HepG2 (cell line): ENCODE results near the gene SPRN. TPM values are rescaled to one million over a fixed set of nuclear protein-coding genes. Genes with fewer than 3 reads are reported as not detected.

Source experiments
- ASH2L ChIP-seq: fragments of 300-600, 200-600 bp; sonication (generic); IDR thresholded peaks from 2 replicates; pipeline ENCODE4 v1.7.0; 2017; ENCODE audit warnings: low read depth, mild to moderate bottlenecking, moderate library complexity, mixed read lengths, low read length; ENCODE audit not compliant: insufficient read length
- CREBL2 ChIP-seq: sonication (generic); formaldehyde crosslinking; IDR thresholded peaks from 2 replicates; pipeline ENCODE4 v1.8.1; 2023; ENCODE audit warnings: missing genetic modification reagents, mild to moderate bottlenecking, borderline replicate concordance
- MBD4 ChIP-seq: IDR thresholded peaks from 2 replicates; pipeline ENCODE4 v1.6.1; 2012; ENCODE audit warnings: low read length, inconsistent platforms, borderline replicate concordance
- MED13 ChIP-seq: sonication (generic); formaldehyde crosslinking; IDR thresholded peaks from 2 replicates; pipeline ENCODE4 v1.5.0; 2020; ENCODE audit warnings: missing genetic modification reagents
- MXD3 ChIP-seq: IDR thresholded peaks from 2 replicates; pipeline ENCODE4 v1.6.1; 2016; ENCODE audit warnings: mild to moderate bottlenecking, missing biosample characterization, missing genetic modification reagents
- PAF1 ChIP-seq: IDR thresholded peaks from 2 replicates; pipeline ENCODE4 v1.6.1; 2016; ENCODE audit warnings: missing genetic modification reagents, missing compliant biosample characterization
- PHF8 ChIP-seq: sonication (generic); formaldehyde crosslinking; IDR thresholded peaks from 2 replicates; pipeline ENCODE4 v1.5.0; 2020; ENCODE audit warnings: missing genetic modification reagents
- SCMH1 ChIP-seq: sonication (generic); formaldehyde crosslinking; IDR thresholded peaks from 2 replicates; pipeline ENCODE4 v1.9.0; 2021; ENCODE audit warnings: missing genetic modification reagents, mild to moderate bottlenecking, borderline replicate concordance
- U2AF1 ChIP-seq: fragments of 200-400 bp; formaldehyde crosslinking; optimal IDR thresholded peaks from 2 replicates; pipeline ENCODE3; 2017; ENCODE audit warnings: mild to moderate bottlenecking, low read depth, low read length
- ZBED4 ChIP-seq: sonication (generic); formaldehyde crosslinking; IDR thresholded peaks from 2 replicates; pipeline ENCODE4 v1.4.0; 2020; ENCODE audit warnings: missing genetic modification reagents, borderline replicate concordance
- ZBTB10 ChIP-seq: sonication (generic); formaldehyde crosslinking; IDR thresholded peaks from 2 replicates; pipeline ENCODE4 v1.4.0; 2020; ENCODE audit warnings: missing genetic modification reagents, borderline replicate concordance
- ZBTB34 ChIP-seq: sonication (generic); formaldehyde crosslinking; IDR thresholded peaks from 2 replicates; pipeline ENCODE4 v1.8.0; 2022; ENCODE audit warnings: mild to moderate bottlenecking, missing genetic modification reagents
- ZFAT ChIP-seq: sonication (generic); formaldehyde crosslinking; conservative IDR thresholded peaks from 2 replicates; pipeline ENCODE4 v1.8.1; 2023; ENCODE audit warnings: missing genetic modification reagents, inconsistent platforms
- ZMYM3 ChIP-seq: sonication (generic); formaldehyde crosslinking; IDR thresholded peaks from 2 replicates; pipeline ENCODE4 v1.5.1; 2020; ENCODE audit warnings: mild to moderate bottlenecking, missing genetic modification reagents
- ZNF749 ChIP-seq: sonication (generic); formaldehyde crosslinking; IDR thresholded peaks from 2 replicates; pipeline ENCODE4 v1.8.0; 2022; ENCODE audit warnings: mild to moderate bottlenecking, missing genetic modification reagents, moderate library complexity, borderline replicate concordance
- ZSCAN31 ChIP-seq: sonication (generic); formaldehyde crosslinking; IDR thresholded peaks from 2 replicates; pipeline ENCODE4 v1.5.0; 2020; ENCODE audit warnings: low read depth, mild to moderate bottlenecking, missing genetic modification reagents
- ZUFSP ChIP-seq: sonication (generic); formaldehyde crosslinking; IDR thresholded peaks from 2 replicates; pipeline ENCODE4 v1.9.0; 2021; ENCODE audit warnings: missing genetic modification reagents, mild to moderate bottlenecking, borderline replicate concordance
- polyA plus RNA-seq, 8 experiments: library from polyadenylated mRNA; depleted of rRNA in 3 of 8; stranded (reverse) in 7 of 8; unstranded in 1 of 8; fragments of >200 nt; fragmentation: Illumina TruSeq in 4 of 8; extraction: Trizol in 4 of 8; gene quantifications; 2 replicates each; pipeline versions ENCODE4 v1.2.1 to v1.2.3, GENCODE V29; 2011 to 2016; ENCODE audit warnings: low read depth in 4 of 8, missing spikeins in 1 of 8, mixed read lengths in 1 of 8; ENCODE audit not compliant: insufficient read depth in 1 of 8
- total RNA-seq, 5 experiments: library from RNA; depleted of rRNA; stranded (reverse); fragments of >200 nt; fragmentation: Illumina TruSeq; extraction: Trizol; gene quantifications; 2 replicates each; pipeline ENCODE4 v1.2.3, GENCODE V29; 2016; ENCODE audit warnings: low read depth in 1 of 5

Gene SPRN
- total and polyA plus RNA-seq, 2 of the 13 experiments (the other 11 are each of a cell fraction or from before 2014, with no cell fraction given), result not detected

- TF ChIP-seq ZUFSP (CRISPR knock-in tag), result no peak
- no peak for TF ChIP-seq U2AF1
- no peak for TF ChIP-seq ZBTB10
- TF ChIP-seq ZMYM3 (CRISPR knock-in tag), result peak; percentile 59; the same call in 1 of the 2 replicates
- peak; percentile 72 for TF ChIP-seq ASH2L
- TF ChIP-seq MXD3 (CRISPR knock-in tag), result 0 out of 2 replicates have a peak, but pooled peaks have one; percentile 78
- peak; percentile 95; the same call in 1 of the 2 replicates for TF ChIP-seq ZNF749 (CRISPR knock-in tag)
- TF ChIP-seq PHF8 (CRISPR knock-in tag), result peak; percentile 97
- TF ChIP-seq MBD4, result no peak
- peak; percentile 85; the same call in 1 of the 2 replicates for TF ChIP-seq CREBL2
- TF ChIP-seq MED13, result peak; percentile 73; the same call in 1 of the 2 replicates
- peak; percentile 57; the same call in 1 of the 2 replicates for TF ChIP-seq ZBTB34 (CRISPR knock-in tag)
- peak; percentile 89 for TF ChIP-seq ZBED4 (CRISPR knock-in tag)
- peak; percentile 69 for TF ChIP-seq ZSCAN31 (CRISPR knock-in tag)
- no peak for TF ChIP-seq PAF1 (CRISPR knock-in tag)
- TF ChIP-seq ZFAT, result no peak
- no peak for TF ChIP-seq SCMH1 (CRISPR knock-in tag)
Measured at GRCh38 chr10:133394064-133394663, 30.3 kb downstream of the SPRN start, which contains the start of gene MTG1 (continued).
